Natural killer cell (primary cell): Measurements from ENCODE around the gene ADGRL2. TPM values are rescaled to one million over a fixed set of nuclear protein-coding genes. Genes with fewer than 3 reads are reported as not detected.

Source experiments
- ATAC-seq, 3 donors: fragments of 150-1000 bp in 2 of 3; fragments of 200-7000 bp in 1 of 3; cut with Tn5 transposase; 1 replicate in 1 of 3; 2 replicates in 2 of 3; pipeline ENCODE4 v1.10.0; 2021; ENCODE audit warnings: mild to moderate bottlenecking in 2 of 3, moderate library complexity in 2 of 3
- DNase-seq, 2 donors: peaks; one replicate each; pipeline versions ENCODE4 v3.0.0 to v3.0.0-alpha.2; 2013 to 2021; ENCODE audit warnings: mixed read lengths in 1 of 2
- H3K27ac ChIP-seq: one replicate; pipeline ENCODE4 v1.5.1; 2013; ENCODE audit warnings: mild to moderate bottlenecking, low read length
- H3K27me3 ChIP-seq: one replicate; pipeline ENCODE4 v1.6.1; 2013; ENCODE audit warnings: low read length; ENCODE audit not compliant: control insufficient read depth, insufficient read depth
- H3K36me3 ChIP-seq: one replicate; pipeline ENCODE4 v1.6.1; 2013; ENCODE audit warnings: low read length; ENCODE audit not compliant: control insufficient read depth, insufficient read depth
- H3K4me1 ChIP-seq: one replicate; pipeline ENCODE4 v1.6.1; 2013; ENCODE audit warnings: low read length; ENCODE audit not compliant: control insufficient read depth, insufficient read depth
- H3K4me3 ChIP-seq: one replicate; pipeline ENCODE4 v1.5.1; 2013; ENCODE audit warnings: low read length
- H3K9me3 ChIP-seq: one replicate; pipeline ENCODE4 v1.6.1; 2013; ENCODE audit warnings: low read length; ENCODE audit not compliant: control insufficient read depth, insufficient read depth
- H3K27ac Mint-ChIP-seq, 2 donors: one replicate each; pipeline ENCODE4 v1.8.0; 2022; ENCODE audit warnings: mild to moderate bottlenecking in 2 of 2, mixed read lengths in 2 of 2, moderate library complexity in 1 of 2
- H3K27me3 Mint-ChIP-seq, 2 donors: one replicate each; pipeline ENCODE4 v1.8.0; 2022; ENCODE audit warnings: low read depth in 2 of 2, mixed read lengths in 2 of 2
- H3K36me3 Mint-ChIP-seq: one replicate; pipeline ENCODE4 v1.8.0; 2022; ENCODE audit warnings: mixed read lengths
- H3K4me1 Mint-ChIP-seq, 2 donors: one replicate each; pipeline ENCODE4 v1.8.0; 2022; ENCODE audit warnings: mixed read lengths in 2 of 2
- H3K4me3 Mint-ChIP-seq: one replicate; pipeline ENCODE4 v1.8.0; 2022; ENCODE audit warnings: mild to moderate bottlenecking, moderate library complexity, mixed read lengths
- H3K9me3 Mint-ChIP-seq, 2 donors: one replicate each; pipeline ENCODE4 v1.8.0; 2022; ENCODE audit warnings: mixed read lengths in 2 of 2
- CTCF ChIP-seq: fragments of 200-600 bp; IDR thresholded peaks from one replicate; pipeline ENCODE4 v1.8.0; 2022; ENCODE audit warnings: antibody characterized with exemption
- WGBS: methylation state at CpG from one replicate; pipeline ENCODE4 v1.1.7; 2013; ENCODE audit warnings: missing lambda C conversion rate; ENCODE audit not compliant: insufficient coverage; 5-methylcytosine and 5-hydroxymethylcytosine counted together
- intact Hi-C: fragments of 100-400 bp; cut with micrococcal nuclease; formaldehyde crosslinking; loops from one replicate; pipeline ENCODE4 v1.14.2; 2022
- total RNA-seq, 4 donors: library from RNA; stranded (reverse); fragments of 120-200 nt in 1 of 4; gene quantifications; one replicate each; pipeline versions ENCODE4 v1.2.3 to v1.2.4, GENCODE V29; 2013 to 2022

The ADGRL2 gene
- total RNA-seq, 3 donors from 2014 or later (not counting 1 experiment from before 2014, with no cell fraction given) = not detected

GRCh38 chr1:81899214-81899821, 98.6 kb downstream of the ADGRL2 start:
- no peak overlapping the region for H3K4me3 ChIP-seq
- H3K27ac ChIP-seq = no peak overlapping the region
- no peak for TF ChIP-seq CTCF
- H3K4me3 Mint-ChIP-seq = no peak overlapping the region
- intact Hi-C loops = no loop called here
- no peak overlapping the region for H3K27ac Mint-ChIP-seq
- ATAC-seq (no peak), DNase-seq (no peak)
- H3K9me3 Mint-ChIP-seq = peaks cover 4 to 5% of the 10 kb centered on the region in 2 donors
- H3K27me3 ChIP-seq = no peaks in the 10 kb centered on the region
- peaks cover 7% of the 10 kb centered on the region for H3K36me3 Mint-ChIP-seq
- no peaks in the 10 kb centered on the region for H3K4me1 ChIP-seq
- WGBS = 100% methylated on average over 5 of the region's 5 CpGs
- no peaks in the 10 kb centered on the region for H3K27me3 Mint-ChIP-seq
- no peaks in the 10 kb centered on the region for H3K9me3 ChIP-seq
- no peaks in the 10 kb centered on the region for H3K36me3 ChIP-seq
- no peaks in the 10 kb centered on the region for H3K4me1 Mint-ChIP-seq

GRCh38 chr1:81907575-81907974, 106.8 kb downstream of the ADGRL2 start:
- Mint-ChIP-seq H3K4me3 (no peak overlapping the region), H3K4me1 (no peaks in the 10 kb centered on the region), H3K9me3 (peaks cover 2 to 7% of the 10 kb centered on the region in 2 donors), H3K27ac (no peak overlapping the region), H3K27me3 (no peaks in the 10 kb centered on the region), H3K36me3 (no peaks in the 10 kb centered on the region)
- intact Hi-C loops = no loop called here
- DNase-seq = no peak
- Histone ChIP-seq H3K36me3 (no peaks in the 10 kb centered on the region), H3K27ac (no peak overlapping the region), H3K4me3 (no peak overlapping the region), H3K27me3 (no peaks in the 10 kb centered on the region), H3K4me1 (no peaks in the 10 kb centered on the region), H3K9me3 (no peaks in the 10 kb centered on the region)
- no peak for ATAC-seq
- TF ChIP-seq CTCF = no peak
- WGBS = 89% methylated on average over 1 of the region's 2 CpGs

GRCh38 chr1:81912383-81912782, 111.6 kb downstream of the ADGRL2 start:
- Mint-ChIP-seq H3K4me3 (no peak overlapping the region), H3K27me3 (no peaks in the 10 kb centered on the region), H3K9me3 (peaks cover 2 to 9% of the 10 kb centered on the region in 2 donors), H3K27ac (no peak overlapping the region), H3K36me3 (no peaks in the 10 kb centered on the region), H3K4me1 (no peaks in the 10 kb centered on the region)
- Histone ChIP-seq H3K9me3 (no peaks in the 10 kb centered on the region), H3K36me3 (no peaks in the 10 kb centered on the region), H3K4me1 (no peaks in the 10 kb centered on the region), H3K4me3 (no peak overlapping the region), H3K27me3 (no peaks in the 10 kb centered on the region), H3K27ac (no peak overlapping the region)
- intact Hi-C loops = no loop called here
- DNase-seq (no peak), ATAC-seq (no peak)
- TF ChIP-seq CTCF = no peak
- 95% methylated on average over 3 of the region's 3 CpGs for WGBS

GRCh38 chr1:81915937-81916336, 115.2 kb downstream of the ADGRL2 start:
- no peaks in the 10 kb centered on the region for H3K9me3 ChIP-seq
- H3K4me1 Mint-ChIP-seq = no peaks in the 10 kb centered on the region
- H3K27me3 Mint-ChIP-seq = no peaks in the 10 kb centered on the region
- H3K27ac Mint-ChIP-seq = no peak overlapping the region
- H3K4me3 Mint-ChIP-seq = no peak overlapping the region
- no peak for TF ChIP-seq CTCF
- DNase-seq = no peak
- H3K27ac ChIP-seq = no peak overlapping the region
- H3K27me3 ChIP-seq = no peaks in the 10 kb centered on the region
- H3K4me1 ChIP-seq = no peaks in the 10 kb centered on the region
- no CpG with 5 or more reads among the region's 3 CpGs for WGBS
- H3K36me3 Mint-ChIP-seq = no peaks in the 10 kb centered on the region
- no peaks in the 10 kb centered on the region for H3K36me3 ChIP-seq
- intact Hi-C loops = no loop called here
- H3K4me3 ChIP-seq = no peak overlapping the region
- H3K9me3 Mint-ChIP-seq = peaks cover 1 to 9% of the 10 kb centered on the region in 2 donors
- no peak for ATAC-seq
